ENCODE results near the gene MCM10.
"Not testable (repeated sequence)": the region's sequence is repeated elsewhere in the genome, so short reads cannot be mapped to it uniquely, and the experiment has no call there.

MCM10 gene

DNA sequence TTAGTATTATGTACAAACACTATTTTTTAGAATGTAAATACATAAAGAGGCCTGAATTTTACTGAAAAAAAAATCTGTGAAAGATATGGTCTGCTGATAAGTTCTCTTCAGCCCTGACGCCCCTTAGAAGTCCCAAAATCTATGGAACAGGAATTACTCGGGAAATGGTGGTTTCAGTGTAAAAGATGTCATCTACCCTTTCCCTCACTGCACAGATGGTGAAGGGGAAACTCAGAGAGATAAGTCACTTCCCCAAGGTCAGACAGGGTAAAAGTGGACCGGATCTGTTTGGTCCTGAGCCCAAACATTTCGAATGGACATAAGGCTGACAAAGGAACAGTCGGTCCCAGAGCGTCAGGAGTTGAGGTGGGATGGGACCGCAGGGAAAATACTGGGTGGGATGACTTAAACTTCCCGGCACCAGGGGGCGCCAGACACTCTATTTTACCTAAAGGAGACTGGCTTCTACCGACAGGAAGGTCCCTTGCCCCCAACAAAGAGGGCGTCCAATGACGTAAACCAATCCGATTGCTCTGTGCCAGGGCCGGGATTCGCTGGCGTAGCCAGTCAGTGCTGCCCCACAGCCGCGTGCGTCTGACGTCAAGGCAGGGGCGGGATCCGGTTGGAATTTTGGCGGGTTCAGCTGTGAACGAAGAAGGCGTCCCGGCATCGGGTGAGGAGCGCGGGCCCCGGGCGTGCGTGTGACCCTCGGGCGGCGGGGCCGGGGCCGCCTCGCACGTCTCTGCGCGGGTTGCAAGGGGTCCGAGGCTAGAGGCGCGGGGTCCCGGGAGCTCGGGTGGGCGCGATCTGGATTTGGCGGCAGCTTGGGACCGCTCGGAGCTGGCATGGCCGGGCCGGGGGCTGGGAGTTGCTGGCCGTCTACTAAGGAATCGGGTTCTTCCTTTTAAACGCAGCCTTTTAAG is at the start of gene MCM10:
TSS of gene MCM10 (plus strand) at position 625 of the 923 bp plus-strand sequence. CDS start 2,645 bp downstream, outside the sequence.
- peak; percentile 100 for DNase-seq

DNA sequence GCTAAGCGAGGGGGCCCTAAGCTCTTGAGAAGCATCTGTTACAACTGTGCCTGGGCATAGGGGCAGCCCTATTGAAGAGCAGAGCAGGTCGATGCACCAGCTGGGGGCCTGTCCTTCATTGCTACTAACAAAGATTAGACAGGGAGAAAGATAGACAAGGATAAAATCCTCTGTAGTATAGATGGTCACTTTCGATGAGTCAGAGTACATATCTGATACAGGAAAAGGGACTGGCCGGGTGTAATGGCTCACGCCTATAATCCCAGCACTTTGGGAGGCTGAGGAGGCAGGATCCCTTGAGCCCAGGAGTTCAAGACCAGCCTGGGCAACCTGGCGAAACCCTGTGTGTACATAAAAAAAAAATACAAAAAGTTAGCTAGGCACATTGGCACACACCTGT is 47.8 kb upstream of the MCM10 start:
- no peak for DNase-seq

DNA sequence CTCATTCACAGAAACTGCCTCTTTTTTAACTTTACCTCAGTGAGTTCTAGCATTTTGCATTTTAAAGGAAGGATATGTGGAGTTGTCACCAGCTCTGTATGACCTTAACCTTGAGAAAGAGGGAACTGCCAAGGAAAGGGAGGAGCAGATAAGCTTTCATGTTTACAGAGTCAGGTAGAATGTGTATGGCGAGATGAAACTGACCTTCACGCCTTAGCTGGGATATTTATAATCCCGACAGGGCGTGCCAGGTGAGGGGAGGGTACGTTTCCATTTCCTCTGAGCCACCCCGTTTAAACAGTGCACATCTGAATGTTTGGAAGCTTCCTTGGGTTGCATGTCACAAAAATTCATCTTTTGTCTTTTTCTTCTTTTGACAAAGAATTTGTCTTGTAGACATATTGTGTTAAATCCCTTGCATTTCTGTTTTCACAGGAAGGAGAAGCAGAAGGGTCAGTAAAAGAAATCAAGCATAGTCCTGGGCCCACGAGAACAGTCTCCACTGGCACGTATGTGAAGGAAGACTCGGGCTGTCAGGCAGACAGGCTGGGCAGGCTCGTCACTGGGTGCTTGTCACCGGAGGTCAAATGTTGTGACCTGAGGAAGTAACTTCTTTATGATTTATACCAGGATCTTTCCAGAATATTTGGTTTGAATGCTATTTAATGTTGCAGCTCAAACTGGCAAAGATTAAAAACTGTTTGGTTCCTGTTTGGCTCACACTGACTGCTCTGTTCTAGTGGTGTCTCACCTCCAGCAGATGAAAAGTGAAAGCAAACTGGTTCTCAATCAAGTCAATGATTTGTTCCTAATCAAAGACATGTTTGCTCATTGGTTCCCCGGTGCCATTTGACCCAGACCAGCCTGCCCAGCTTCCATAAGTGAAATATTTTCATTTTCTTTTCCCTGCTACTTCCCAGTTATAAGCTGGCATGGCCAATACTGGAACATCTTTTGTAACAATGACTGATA is 45.2 kb upstream of the MCM10 start:
- DNase-seq = no peak

DNA sequence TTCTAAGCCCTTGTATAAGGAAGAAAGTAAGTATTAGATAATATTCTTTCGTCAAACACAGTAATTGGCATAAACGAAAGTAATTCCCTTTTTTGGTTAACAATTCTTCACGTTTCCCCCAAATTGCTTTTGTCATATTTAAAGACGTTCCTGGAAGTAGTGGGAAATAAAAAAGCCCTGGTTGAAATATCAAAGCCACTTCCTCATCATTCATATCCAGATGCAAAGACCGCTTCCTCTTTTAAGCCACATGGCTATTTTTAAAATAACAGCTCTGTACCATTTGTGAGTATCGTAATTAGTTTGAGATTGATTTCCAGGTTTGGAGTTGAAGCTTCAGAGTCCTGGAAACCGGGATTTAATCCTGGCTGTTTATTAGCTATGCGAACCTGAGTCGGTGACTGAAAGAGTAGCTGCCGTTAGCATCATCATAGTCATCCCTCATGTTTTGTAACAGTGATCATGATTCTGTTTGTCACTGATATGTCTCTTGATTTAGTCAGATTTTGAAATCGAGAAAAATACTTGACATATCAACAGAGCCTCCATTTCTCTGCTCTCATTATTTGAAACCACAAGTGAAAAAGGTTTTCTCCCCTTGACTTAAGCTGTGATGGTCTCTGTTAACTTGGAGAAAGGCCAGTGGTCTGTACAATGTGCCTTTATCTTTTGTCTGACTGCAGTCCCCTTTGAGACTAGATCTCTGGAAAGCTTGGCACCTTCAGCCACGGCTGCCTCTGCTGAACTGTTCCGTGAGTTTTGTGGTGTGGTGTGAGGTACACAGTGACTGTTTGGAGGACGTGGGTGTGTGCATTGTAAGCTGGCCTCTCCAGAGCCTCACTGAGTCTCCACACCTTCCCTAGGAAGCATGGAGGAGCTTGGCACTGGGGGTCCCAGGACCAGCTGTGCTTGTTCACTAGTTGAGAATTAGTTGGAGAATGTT is 43.2 kb upstream of the MCM10 start:
- DNase-seq = no peak

DNA sequence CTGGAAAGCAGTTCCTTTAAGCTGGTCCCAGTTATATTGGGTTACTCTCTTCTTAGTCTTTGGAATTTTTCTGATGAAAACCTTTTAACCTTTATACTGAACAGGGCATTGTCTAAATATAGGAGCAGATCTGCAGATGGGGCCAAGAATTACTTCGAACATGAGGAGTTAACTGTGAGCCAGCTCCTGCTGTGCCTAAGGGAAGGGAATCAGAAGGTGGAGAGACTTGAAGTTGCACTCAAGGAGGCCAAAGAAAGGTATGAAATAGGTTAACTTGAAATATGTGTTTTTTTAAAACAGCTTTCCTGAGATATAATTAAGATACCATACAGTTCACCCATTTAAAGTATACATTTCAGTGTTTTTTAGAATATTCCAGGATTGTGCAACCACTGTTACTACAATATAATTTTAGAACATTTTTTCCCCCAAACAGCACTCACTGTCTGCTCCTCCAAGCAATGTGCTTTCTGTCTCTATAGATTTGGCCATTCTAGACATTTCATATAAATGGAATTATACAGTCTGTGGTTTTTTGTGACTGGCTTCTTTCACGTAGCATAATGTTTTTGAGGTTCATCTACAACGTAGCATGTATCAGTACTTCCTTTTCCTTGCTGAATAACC is 42.5 kb upstream of the MCM10 start:
- no peak for DNase-seq

DNA sequence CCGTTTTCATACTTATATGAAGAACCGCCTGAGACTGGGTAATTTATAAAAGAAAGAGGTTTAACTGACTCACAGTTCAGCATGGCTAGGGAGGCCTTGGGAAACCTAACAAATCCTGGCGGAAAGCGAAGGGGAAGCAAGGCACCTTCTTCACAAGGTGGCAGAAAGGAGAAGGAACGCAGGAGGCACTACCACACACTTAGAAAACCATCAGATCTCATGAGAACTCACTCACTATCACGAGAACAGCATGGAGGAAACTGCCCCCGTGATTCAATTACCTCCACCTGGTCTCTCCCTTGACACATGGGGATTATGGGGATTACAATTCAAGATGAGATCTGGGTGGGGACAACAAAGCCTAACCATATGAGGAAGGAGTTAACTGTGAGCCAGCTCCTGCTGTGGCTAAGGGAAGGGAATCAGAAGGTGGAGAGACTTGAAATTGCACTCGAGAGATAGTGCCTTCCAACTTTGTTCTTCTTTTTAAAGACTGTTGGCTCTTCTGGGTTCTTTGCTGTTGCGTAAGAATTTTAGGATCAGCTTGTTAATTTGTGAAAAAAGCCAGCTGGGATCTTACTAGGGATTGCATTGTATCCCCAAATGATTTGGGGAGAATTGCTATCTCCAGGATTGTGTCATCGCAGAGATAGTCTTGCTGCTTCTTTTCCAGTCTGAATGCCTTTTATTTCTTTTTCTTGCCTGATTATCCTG is 40.4 kb upstream of the MCM10 start:
- DNase-seq = no peak

DNA sequence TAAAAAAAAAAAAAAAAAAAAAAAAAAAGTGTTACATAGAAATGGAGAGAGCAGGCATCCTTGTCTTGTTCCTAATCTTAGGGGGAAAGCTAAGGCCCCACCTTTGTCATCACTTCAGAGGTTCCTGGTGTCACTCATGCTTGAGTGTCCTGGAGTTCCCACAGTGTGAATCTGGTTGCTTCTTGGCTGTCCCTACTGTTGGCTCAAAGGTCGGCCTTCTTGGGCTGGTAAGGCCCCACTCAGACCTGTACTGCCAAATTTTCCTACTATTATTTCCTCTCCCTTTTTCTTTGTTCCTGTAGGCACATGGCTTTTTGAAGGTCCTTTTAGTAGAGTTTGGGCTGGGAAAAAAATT is 39.9 kb upstream of the MCM10 start:
- DNase-seq = no peak

DNA sequence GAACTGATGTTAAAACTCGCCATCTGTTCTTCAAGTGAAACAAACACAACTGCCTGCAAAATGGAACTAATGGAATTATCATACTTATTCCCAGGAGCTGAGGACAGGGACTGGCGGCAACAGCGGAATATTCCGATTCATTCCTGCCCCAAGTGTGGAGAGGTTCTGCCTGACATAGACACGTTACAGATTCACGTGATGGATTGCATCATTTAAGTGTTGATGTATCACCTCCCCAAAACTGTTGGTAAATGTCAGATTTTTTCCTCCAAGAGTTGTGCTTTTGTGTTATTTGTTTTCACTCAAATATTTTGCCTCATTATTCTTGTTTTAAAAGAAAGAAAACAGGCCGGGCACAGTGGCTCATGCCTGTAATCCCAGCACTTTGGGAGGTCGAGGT is 24.7 kb upstream of the MCM10 start:
- DNase-seq = no peak

DNA sequence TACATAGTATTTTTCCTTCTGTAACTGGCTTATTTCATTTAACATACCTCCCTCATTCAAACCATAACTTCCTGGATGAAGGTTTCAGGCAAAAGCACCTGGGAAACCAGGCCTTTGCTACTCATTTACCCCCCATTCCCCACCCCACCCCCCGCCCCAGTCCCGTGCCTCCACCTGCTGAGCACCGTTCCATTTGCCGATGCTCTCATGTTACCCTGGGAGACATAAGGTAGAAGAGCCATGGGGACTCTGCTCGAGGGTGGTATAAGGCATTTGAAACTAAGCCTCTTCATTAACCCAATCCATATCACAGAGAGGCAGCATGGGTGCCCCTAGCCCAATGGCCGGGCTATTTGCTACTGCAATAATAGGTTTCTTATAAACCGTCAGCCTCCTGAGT is 22.2 kb upstream of the MCM10 start:
- no peak for DNase-seq

DNA sequence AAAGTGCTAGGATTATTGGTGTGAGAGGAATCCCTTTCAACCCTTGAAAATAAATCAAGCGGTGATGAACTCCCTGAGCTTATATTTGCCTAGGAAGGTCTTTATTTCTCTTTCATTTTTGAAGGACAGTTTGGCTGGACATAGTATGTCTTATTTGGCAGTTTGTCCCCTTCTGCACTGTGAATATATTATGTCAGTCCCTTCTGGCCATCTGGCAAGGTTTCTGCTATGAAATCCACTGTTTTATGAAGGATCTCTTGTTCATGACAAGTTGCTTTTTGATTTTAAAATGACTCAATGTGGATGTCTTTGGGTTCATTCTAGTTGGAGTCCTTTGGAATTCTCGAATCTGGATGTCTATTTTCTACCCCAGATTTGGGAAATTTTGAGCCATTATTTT is 21.7 kb upstream of the MCM10 start:
- DNase-seq = no peak

DNA sequence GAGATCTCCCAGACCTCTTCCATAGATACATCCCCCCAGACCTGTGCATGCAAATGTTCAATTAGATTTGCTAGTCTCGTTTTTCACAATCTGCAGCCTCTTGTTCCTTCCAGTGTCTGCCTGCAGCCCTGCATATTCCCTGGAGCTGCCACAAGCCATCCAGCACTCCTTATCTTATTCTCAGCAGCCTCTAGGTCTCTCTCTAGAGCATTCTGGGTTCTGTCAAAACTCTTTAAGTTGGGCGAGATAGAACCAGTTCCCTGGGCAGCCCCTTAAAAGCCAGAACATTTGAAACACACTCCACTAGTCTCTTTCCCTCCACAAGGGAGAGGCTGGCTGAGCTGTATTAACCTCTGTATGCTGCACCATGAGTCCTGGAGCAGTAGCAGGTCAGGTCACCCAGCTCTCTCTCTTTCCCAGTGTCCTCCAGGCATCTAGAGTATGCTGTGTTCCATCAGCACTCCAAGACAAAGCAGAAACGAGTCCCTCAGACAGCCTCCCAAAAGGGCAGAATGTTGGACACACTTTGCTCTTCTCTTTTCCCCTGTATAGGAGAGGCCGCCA is 20.6 kb upstream of the MCM10 start:
- DNase-seq = no peak

DNA sequence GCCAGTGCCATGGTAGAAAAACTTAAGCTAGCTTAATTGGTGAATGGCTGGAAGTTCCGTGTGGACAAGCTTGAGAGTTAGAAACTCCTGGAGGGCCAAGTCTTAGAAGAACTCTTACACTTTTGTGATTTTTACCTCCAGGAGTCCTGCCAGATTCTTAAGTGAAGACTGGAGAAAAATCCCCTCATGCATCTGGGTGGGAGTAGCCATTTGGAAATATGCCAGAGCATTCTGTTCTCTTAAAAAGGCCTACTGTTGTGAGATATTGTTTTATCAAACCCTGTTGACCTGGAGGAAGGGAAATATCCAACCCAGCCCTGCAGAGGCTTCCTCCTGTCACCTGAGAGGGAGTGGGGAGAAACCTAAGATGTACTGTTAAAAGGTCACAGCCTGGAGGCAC is 17.6 kb upstream of the MCM10 start:
- DNase-seq = no peak

DNA sequence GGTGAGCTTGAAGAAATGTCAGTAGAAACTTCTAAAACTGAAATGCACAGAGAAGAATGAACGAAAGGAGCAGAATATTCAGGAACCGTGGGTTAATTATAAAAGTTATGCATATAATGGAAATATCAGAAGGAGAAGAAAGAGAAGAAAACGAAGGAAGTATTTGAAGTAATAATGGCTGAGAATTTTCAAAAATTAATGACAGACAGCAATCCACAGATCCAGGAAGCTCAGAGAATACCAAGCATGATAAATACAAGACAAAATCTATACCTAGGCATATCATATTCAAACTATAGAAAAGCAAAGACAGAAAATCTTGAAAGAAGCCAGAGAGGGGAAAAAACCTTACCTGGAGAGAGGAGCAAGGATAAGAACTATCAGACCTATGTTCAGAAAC is 16.5 kb upstream of the MCM10 start:
- no peak for DNase-seq

DNA sequence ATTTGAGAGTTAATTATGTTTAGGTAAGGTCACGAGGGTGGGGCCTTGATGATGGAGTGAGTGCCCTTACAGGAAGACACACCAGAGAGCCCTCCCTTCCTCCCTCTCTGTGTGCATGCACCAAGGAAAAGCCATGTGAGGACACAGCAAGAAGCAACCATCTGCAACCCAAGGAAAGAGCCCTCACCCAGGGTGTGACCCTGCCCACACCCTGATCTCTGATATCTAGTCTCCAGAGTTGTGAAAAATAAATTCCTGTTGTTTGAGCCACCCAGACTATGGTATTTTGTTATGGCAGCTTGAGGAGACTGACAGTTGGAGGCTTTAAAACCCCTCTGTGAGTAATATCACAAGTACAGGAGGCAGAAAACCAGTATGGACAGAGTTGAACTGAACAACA is 15.0 kb upstream of the MCM10 start:
- no peak for DNase-seq

DNA sequence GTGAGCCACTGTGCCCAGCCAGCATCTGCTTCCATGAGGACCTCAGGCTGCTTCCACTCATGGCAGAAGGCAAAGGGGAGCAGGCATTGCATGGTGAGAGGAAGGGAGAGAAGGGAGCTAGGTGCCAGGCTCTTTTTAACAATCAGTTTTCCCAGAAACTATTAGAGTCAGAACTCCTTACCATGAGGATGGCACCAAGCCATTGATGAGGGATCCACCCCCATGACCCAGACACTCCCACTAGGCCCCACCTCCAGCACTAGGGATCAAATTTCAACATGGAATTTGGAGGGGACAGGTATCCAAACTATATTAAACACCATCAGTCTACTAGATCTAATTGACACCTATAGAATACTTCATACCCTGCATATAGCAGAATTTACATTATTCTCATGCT is 14.2 kb upstream of the MCM10 start:
- no peak for DNase-seq

DNA sequence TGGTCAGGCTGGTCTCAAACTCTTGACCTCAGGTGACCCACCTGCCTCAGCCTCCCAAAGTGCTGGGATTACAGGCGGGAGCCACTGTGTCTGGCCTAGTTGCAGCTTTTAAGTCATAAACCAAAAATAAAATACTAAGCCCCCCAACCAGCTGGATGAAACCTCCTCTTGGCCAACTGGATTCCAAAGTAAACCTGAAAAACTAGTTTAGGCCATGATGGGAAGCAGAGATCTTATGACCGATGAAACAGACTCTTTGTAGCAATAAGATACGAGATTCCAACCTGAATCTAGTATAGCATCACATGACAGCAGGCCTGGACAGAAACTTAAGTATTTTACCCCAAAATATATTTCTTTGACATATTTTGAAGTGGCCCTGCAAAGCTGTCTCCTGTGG is 9.1 kb upstream of the MCM10 start:
- no peak for DNase-seq

DNA sequence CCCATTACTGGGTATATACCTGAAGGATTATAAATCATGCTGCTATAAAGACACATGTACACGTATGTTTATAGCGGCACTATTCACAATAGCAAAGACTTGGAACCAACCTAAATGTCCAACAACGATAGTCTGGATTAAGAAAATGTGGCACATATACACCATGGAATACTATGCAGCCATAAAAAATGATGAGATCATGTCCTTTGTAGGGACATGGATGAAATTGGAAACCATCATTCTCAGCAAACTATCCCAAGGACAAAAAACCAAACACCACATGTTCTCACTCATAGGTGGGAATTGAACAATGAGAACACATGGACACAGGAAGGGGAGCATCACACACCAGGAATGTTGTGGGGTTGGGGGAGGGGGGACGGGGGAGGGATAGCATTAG is 5.5 kb upstream of the MCM10 start:
- not testable (repeated sequence) for DNase-seq

DNA sequence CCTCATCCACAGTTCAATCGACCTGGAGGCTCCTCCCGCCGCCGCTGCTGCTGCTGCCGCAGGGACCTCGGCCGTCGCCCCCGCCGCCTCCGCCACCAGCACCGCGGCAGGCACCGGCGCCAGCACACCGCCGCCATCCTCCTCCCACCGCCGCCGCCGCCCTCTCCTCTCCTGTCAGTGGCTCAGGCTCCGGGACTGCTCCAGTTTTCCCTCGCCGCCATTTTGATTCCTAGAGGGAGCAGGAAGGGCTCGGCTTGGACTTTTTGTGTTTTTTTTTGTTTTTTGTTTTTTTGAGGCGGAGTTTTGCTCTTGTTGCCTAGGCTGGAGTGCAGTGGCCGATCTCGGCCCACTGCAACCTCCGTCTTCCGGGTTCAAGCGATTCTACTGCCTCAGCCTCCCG is 3.0 kb upstream of the MCM10 start:
- no peak for DNase-seq

DNA sequence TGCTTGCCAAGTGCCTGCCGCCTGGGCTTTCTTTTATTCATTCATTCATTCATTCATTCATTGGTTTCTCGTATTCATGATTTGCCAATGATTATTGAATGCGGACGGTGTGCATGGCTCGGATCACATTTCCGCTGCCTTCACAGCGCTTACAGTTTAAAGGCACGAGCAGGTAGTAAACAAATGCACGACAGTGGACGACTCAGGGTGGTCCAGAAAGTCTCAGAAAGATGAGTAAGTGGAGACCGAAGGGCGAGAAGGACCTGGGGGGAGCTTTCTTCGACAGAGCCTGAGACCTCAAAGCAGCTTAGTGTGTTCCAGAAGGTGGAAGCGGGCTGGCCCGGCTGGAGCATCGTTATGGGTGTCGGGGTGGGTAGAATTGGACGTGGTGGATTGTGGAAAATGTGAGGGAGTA is 506 bp downstream of the MCM10 start:
- no peak for DNase-seq

DNA sequence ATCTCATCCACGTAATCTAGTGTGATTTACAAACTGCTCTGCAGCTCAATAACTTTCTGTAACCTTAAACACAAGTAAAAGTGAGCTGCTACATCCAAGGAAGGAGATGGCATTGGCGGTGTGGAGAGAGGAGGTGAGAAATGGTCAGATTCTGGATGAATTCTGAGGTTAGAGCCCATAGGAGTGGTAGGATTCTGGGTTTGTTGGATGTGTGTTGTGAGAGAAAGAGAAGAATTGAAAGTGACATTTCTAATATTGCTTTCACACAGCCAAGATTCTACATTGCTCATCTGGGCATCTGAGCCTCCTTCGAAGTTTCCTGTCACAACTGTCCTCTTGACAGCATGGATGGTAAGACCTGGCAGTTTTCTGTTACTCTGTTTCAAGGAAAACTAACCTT is 2.5 kb downstream of the MCM10 start:
- no peak for DNase-seq

DNA sequence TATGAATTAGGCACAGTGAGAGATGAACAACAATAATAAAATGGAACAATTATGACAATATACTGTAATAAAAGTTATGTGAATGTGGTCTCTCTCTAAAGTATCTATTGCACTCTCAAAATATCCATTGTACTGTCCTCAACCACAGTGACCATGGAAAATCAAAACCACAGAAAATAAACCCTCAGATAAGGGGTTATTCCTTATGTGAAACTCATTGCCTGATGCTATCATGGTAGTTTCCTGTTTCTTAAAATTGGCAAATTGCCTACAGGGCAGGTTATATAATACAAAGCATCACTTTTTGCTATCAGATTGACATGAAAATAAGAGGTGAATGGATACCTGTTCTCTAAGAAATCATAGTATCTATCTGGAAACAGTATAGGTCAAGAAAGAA is 3.8 kb downstream of the MCM10 start:
- DNase-seq = no peak
